A549 (cell line): Measurements from ENCODE around the gene EML1. TPM values are rescaled to one million over a fixed set of nuclear protein-coding genes. Genes with fewer than 3 reads are reported as not detected.
A peak's percentile ranks its signal among the peaks of the same experiment; 100 is the strongest.

Source experiments
- ATAC-seq, 2 experiments: fragments of 200-7000 bp in 1 of 2; fragments of >200 bp in 1 of 2; cut with Nextera tagmentation in 1 of 2; cut with Tn5 transposase in 1 of 2; 3 replicates each; pipeline versions ENCODE4 v1.8.0 to v1.9.1; 2018 to 2020; ENCODE audit warnings: mild to moderate bottlenecking in 1 of 2, moderate library complexity in 1 of 2
- CTCF ChIA-PET: fragments of 300-600 bp; sonication (Branson Sonifier 250); formaldehyde crosslinking; extraction: SDS; loops from one replicate; lab custom pipeline; 2021; ENCODE audit warnings: antibody characterized with exemption, inconsistent platforms; lab: Yijun Ruan, JAX
- POLR2A ChIA-PET: fragments of 350-600 bp; formaldehyde crosslinking; extraction: SDS; loops from one replicate; lab custom pipeline; 2021; ENCODE audit warnings: antibody characterized with exemption, inconsistent platforms; lab: Yijun Ruan, JAX
- DNase-seq, 2 experiments: peaks; one replicate each; pipeline versions ENCODE4 v3.0.0 to v3.0.0-alpha.2; 2011 to 2016; ENCODE audit warnings: low read depth in 1 of 2, low spot score in 1 of 2
- FAIRE-seq: peaks from 2 replicates; lab custom pipeline; 2011; peaks lifted over from hg19 to GRCh38; lab: Jason Lieb, UNC
- H3K27ac ChIP-seq, 2 experiments: fragments of >200 bp; sonication (Bioruptor Twin); formaldehyde crosslinking; 3 replicates each; pipeline ENCODE4 v1.5.1; 2016 to 2017
- H3K4me1 ChIP-seq: fragments of >200 bp; sonication (Bioruptor Twin); formaldehyde crosslinking; 3 replicates; pipeline ENCODE4 v1.6.1; 2016
- H3K4me2 ChIP-seq: fragments of >200 bp; sonication (Bioruptor Twin); formaldehyde crosslinking; 3 replicates; pipeline ENCODE4 v1.6.1; 2016
- H3K4me3 ChIP-seq: fragments of >200 bp; sonication (Bioruptor Twin); formaldehyde crosslinking; 3 replicates; pipeline ENCODE4 v1.5.1; 2016
- H3K9me3 ChIP-seq: fragments of >200 bp; sonication (Bioruptor Twin); formaldehyde crosslinking; 3 replicates; pipeline ENCODE4 v1.6.1; 2016
- ATOH8 ChIP-seq: fragments of 250-450 bp; sonication (Bioruptor Pico); IDR thresholded peaks from 2 replicates; pipeline ENCODE4 v1.5.0; 2020; ENCODE audit warnings: low read depth, mild to moderate bottlenecking, moderate library complexity
- BHLHE40 ChIP-seq: IDR thresholded peaks from 2 replicates; pipeline ENCODE4 v1.6.1; 2012; ENCODE audit warnings: low read depth, low read length, inconsistent platforms
- CTCF ChIP-seq: fragments of >200 bp; sonication (Bioruptor Twin); formaldehyde crosslinking; IDR thresholded peaks from 3 replicates; pipeline ENCODE4 v1.5.1; 2016
- FOSL2 ChIP-seq, 2 experiments: fragments of 450-650 bp in 1 of 2; fragments of >200 bp in 1 of 2; sonication (Bioruptor Twin) in 1 of 2; formaldehyde crosslinking; IDR thresholded peaks; 2 replicates each; pipeline versions ENCODE4 v1.5.0 to v1.6.1; 2016 to 2020; ENCODE audit warnings: mild to moderate bottlenecking in 1 of 2, moderate library complexity in 1 of 2
- HDAC2 ChIP-seq: fragments of 200-600 bp; sonication (generic); IDR thresholded peaks from 2 replicates; pipeline ENCODE4 v1.6.1; 2016
- HOXB5 ChIP-seq: fragments of 250-450 bp; sonication (Bioruptor Pico); IDR thresholded peaks from 2 replicates; pipeline ENCODE4 v1.5.0; 2020; ENCODE audit warnings: mild to moderate bottlenecking, moderate library complexity
- PBX3 ChIP-seq: IDR thresholded peaks from 2 replicates; pipeline ENCODE4 v1.6.1; 2012
- RAD21 ChIP-seq, 2 experiments: fragments of >200 bp in 1 of 2; sonication (Bioruptor Twin) in 1 of 2; formaldehyde crosslinking in 1 of 2; IDR thresholded peaks in 1 of 2; conservative IDR thresholded peaks in 1 of 2; 2 replicates in 1 of 2; 3 replicates in 1 of 2; pipeline ENCODE4 v1.6.1; 2012 to 2018; ENCODE audit warnings: inconsistent platforms in 1 of 2
- RFX5 ChIP-seq: fragments of 450-650 bp; IDR thresholded peaks from 2 replicates; pipeline ENCODE4 v1.7.1; 2014; ENCODE audit warnings: antibody characterized with exemption, mild to moderate bottlenecking, moderate library complexity
- SMC3 ChIP-seq: fragments of >200 bp; sonication (Bioruptor Twin); formaldehyde crosslinking; IDR thresholded peaks from 3 replicates; pipeline ENCODE4 v1.6.1; 2018; ENCODE audit warnings: inconsistent platforms
- TFCP2L1 ChIP-seq: fragments of 250-450 bp; sonication (Bioruptor Pico); IDR thresholded peaks from 2 replicates; pipeline ENCODE4 v1.5.0; 2021; ENCODE audit warnings: mild to moderate bottlenecking
- TP53 ChIP-seq: fragments of 250-450 bp; sonication (Bioruptor Pico); IDR thresholded peaks from 2 replicates; pipeline ENCODE4 v1.5.0; 2021; ENCODE audit warnings: mild to moderate bottlenecking, moderate library complexity
- USF2 ChIP-seq: fragments of 450-650 bp; IDR thresholded peaks from 2 replicates; pipeline ENCODE4 v1.6.1; 2014; ENCODE audit warnings: antibody characterized with exemption
- ZNF302 ChIP-seq: fragments of 250-450 bp; sonication (Bioruptor Pico); IDR thresholded peaks from 2 replicates; pipeline ENCODE4 v1.9.0; 2021; ENCODE audit warnings: inconsistent platforms, mild to moderate bottlenecking, moderate library complexity
- ZSCAN20 ChIP-seq: fragments of 250-450 bp; sonication (Bioruptor Pico); IDR thresholded peaks from 2 replicates; pipeline ENCODE4 v1.8.0; 2022; ENCODE audit warnings: mild to moderate bottlenecking, moderate library complexity
- WGBS: methylation state at CpG from one replicate; pipeline ENCODE4 v1.1.6; 2017; ENCODE audit errors: missing lambda C conversion rate; 5-methylcytosine and 5-hydroxymethylcytosine counted together
- polyA plus RNA-seq, 4 experiments: library from polyadenylated mRNA; depleted of rRNA in 3 of 4; stranded (reverse); fragments of >200 nt; fragmentation: RNase III in 1 of 4; extraction: RNeasy Plus Mini Kit Qiagen cat#74134 plus additional on column Dnase treatment in 1 of 4; gene quantifications; 2 replicates in 3 of 4; 3 replicates in 1 of 4; pipeline ENCODE4 v1.2.3, GENCODE V29; 2011 to 2017

The EML1 gene
- polyA plus RNA-seq, 2 of the 4 experiments (the other 2 are of a cell fraction) = 29.7 to 30.8 TPM

GRCh38 chr14:99779751-99780150 lies 13.5 kb upstream of the EML1 start:
- POLR2A ChIA-PET = no interaction called here
- H3K27ac ChIP-seq = peak overlapping the region in 1 of 2 experiments; percentile 60; a peak in 3 of 6 replicates
- 30% methylated on average over 1 of the region's 1 CpG for WGBS
- DNase-seq (peak in 1 of 2 experiments; percentile 56), ATAC-seq (peak; percentile 71 to 93; a peak in 5 of 6 replicates), FAIRE-seq (no peak)
- H3K4me2 ChIP-seq = no peak overlapping the region
- H3K4me1 ChIP-seq = no peaks in the 10 kb centered on the region
- peaks cover 21% of the 10 kb centered on the region for H3K9me3 ChIP-seq
- no peak overlapping the region for H3K4me3 ChIP-seq
- TF ChIP-seq HDAC2 (no peak), ATOH8 (CRISPR knock-in tag) (no peak), FOSL2 (IDR thresholded peaks at IDR 0.05) (no peak), FOSL2 (CRISPR knock-in tag; IDR thresholded peaks at IDR 0.05) (peak; percentile 64)
- CTCF ChIA-PET = interaction anchor here (1.0 to 1.2 kb wide), 3 partner anchors 27 to 451 kb away, joined by 3 read pairs; no protein-coding TSS in a partner anchor

- CTCF ChIA-PET = interaction anchor here (1.2 to 1.6 kb wide), 2 partner anchors 28 to 50 kb away, joined by 3 to 7 read pairs; no protein-coding TSS in a partner anchor
Measured at GRCh38 chr14:99780690-99781089, 12.5 kb upstream of the EML1 start.

More at GRCh38 chr14:99780690-99781089, 12.5 kb upstream of the EML1 start:
- no peak for FAIRE-seq
- 87% methylated on average over 9 of the region's 9 CpGs for WGBS
- no peak for TF ChIP-seq TFCP2L1 (CRISPR knock-in tag)
- TF ChIP-seq ZNF302 (CRISPR knock-in tag) = no peak
- TF ChIP-seq FOSL2 (IDR thresholded peaks at IDR 0.05) = no peak
- TF ChIP-seq FOSL2 (CRISPR knock-in tag; IDR thresholded peaks at IDR 0.05) = no peak
- TF ChIP-seq RFX5 = no peak
- TF ChIP-seq BHLHE40 = no peak
- TF ChIP-seq ZSCAN20 = no peak
- no peak for TF ChIP-seq ATOH8 (CRISPR knock-in tag)
- TF ChIP-seq TP53 = no peak
- TF ChIP-seq USF2 = no peak
- no peak for TF ChIP-seq SMC3
- TF ChIP-seq PBX3 = no peak
- TF ChIP-seq CTCF = no peak
- TF ChIP-seq RAD21 (conservative IDR thresholded peaks at IDR 0.05 in 1 of 2, IDR thresholded peaks at IDR 0.05 in 1 of 2) = no peak
- TF ChIP-seq HOXB5 (CRISPR knock-in tag) = no peak
- peaks cover 21% of the 10 kb centered on the region for H3K9me3 ChIP-seq
- ATAC-seq = no peak
- H3K4me2 ChIP-seq = no peak overlapping the region
- no peaks in the 10 kb centered on the region for H3K4me1 ChIP-seq
- H3K4me3 ChIP-seq = no peak overlapping the region
- no peak for DNase-seq
- POLR2A ChIA-PET = no interaction called here
- H3K27ac ChIP-seq = no peak overlapping the region
